ACC112 (cell line): Measurements from ENCODE around the gene PDE5A.
"Not testable (repeated sequence)": the region's sequence is repeated elsewhere in the genome, so short reads cannot be mapped to it uniquely, and the experiment has no call there.

ENCODE experiments used
- H2AFZ ChIP-seq: fragments of 200-600 bp; sonication (generic); one replicate; pipeline ENCODE4 v1.6.0; 2017; ENCODE audit warnings: antibody characterized with exemption, low read length; ENCODE audit not compliant: unreplicated experiment
- H3K27ac ChIP-seq: fragments of 200-600 bp; sonication (generic); 2 replicates; pipeline ENCODE4 v1.5.1; 2014; ENCODE audit warnings: low read depth, mild to moderate bottlenecking, antibody characterized with exemption, low read length, moderate library complexity
- H3K27me3 ChIP-seq: fragments of 200-600 bp; sonication (generic); 2 replicates; pipeline ENCODE4 v1.6.1; 2014; ENCODE audit warnings: mild to moderate bottlenecking, antibody characterized with exemption, low read length, moderate library complexity, mixed read lengths; ENCODE audit not compliant: insufficient read depth
- H3K36me3 ChIP-seq: fragments of 200-600 bp; sonication (generic); 2 replicates; pipeline ENCODE4 v1.6.1; 2016; ENCODE audit warnings: mild to moderate bottlenecking, antibody characterized with exemption, low read length, moderate library complexity, mixed read lengths; ENCODE audit not compliant: insufficient read depth
- H3K4me1 ChIP-seq: fragments of 200-600 bp; sonication (generic); one replicate; pipeline ENCODE4 v1.6.1; 2016; ENCODE audit warnings: low read length, mixed read lengths; ENCODE audit not compliant: insufficient read depth, unreplicated experiment, control insufficient read depth
- H3K4me3 ChIP-seq: fragments of 200-600 bp; sonication (generic); 2 replicates; pipeline ENCODE4 v1.5.1; 2014; ENCODE audit warnings: mild to moderate bottlenecking, low read depth, low read length
- H3K79me2 ChIP-seq: fragments of 200-600 bp; sonication (generic); one replicate; pipeline ENCODE4 v1.6.0; 2016; ENCODE audit warnings: low read length; ENCODE audit not compliant: control insufficient read depth, unreplicated experiment, insufficient read depth

Gene PDE5A

DNA sequence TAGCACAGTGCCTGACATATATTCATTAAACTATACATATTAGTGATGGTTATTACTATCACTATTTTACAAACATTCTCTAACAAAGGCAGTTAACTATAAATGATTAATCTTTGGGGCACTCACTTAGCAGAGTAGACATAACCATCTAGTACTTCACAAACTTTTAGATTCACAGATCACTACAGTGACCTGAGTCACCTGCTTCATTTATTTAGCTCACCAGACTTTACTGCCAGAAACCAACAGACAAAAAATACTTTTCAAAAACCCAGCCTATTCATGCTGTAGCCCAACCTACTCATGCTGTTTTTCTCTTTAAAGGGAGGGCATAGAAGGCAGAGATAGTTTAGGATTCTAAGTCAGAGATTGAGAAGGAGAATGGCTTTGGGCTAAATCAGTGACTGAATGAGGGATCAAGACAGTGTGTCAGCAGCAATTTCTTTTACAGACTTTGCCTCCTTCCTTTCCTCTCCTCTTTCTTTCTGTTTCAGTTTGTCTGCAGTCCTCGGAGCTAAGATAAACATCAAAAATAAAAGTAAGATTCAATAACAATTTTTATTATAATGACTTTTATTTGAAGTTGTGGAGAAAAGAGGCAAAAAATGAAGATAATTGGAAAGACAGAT, 34.7 kb upstream of the PDE5A start:
- H3K4me3 ChIP-seq, result peak overlapping the region; percentile 8
- H3K36me3 ChIP-seq, result no peaks in the 10 kb centered on the region
- H3K79me2 ChIP-seq, result no peaks in the 10 kb centered on the region
- no peak overlapping the region for H3K27ac ChIP-seq
- H3K27me3 ChIP-seq, result no peaks in the 10 kb centered on the region
- peaks cover 4% of the 10 kb centered on the region for H3K4me1 ChIP-seq
- H2AFZ ChIP-seq, result peak overlapping the region; percentile 60

DNA sequence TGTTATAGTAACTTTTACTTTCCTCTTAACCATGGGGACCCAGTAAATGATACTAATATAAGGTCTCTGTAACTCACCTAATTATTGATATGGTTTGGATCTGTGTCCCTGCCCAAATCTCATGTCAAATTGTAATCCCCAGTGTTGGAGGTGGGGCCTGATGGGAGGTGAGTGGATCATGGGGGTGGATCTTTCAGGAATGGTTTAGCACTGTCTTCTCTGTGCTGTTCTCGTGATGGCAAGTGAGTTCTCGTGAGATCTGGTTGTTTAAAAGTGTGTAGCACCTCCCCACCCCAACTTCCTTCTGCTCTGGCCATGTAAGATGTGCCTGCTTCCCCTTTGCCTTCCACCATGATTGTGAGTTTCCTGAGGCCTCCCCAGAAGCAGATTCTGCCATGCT, 34.0 kb upstream of the PDE5A start:
- H3K27ac ChIP-seq, H3K4me1 ChIP-seq, H2AFZ ChIP-seq, H3K36me3 ChIP-seq, H3K27me3 ChIP-seq, H3K79me2 ChIP-seq, H3K4me3 ChIP-seq: not testable (repeated sequence)

DNA sequence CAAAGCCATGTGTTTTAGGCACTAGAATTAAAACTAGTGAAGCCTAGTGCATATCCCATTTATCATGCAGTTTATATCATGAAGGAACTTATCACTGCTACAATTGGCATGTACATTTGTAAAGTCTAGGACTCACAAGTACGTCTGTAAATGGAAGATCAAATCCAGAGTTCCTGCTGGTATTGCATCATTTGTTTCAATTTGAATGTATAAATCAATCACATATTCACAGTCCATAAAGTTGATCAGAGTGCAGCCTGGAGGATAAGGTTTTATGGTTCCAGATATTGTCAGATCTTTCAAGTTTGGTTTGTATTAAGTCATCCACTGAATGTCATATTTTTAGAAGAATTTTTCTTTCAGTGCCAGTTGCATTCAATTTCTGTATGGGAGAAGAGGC, 32.6 kb upstream of the PDE5A start:
- Histone ChIP-seq H3K36me3 (no peaks in the 10 kb centered on the region), H3K27ac (no peak overlapping the region)

DNA sequence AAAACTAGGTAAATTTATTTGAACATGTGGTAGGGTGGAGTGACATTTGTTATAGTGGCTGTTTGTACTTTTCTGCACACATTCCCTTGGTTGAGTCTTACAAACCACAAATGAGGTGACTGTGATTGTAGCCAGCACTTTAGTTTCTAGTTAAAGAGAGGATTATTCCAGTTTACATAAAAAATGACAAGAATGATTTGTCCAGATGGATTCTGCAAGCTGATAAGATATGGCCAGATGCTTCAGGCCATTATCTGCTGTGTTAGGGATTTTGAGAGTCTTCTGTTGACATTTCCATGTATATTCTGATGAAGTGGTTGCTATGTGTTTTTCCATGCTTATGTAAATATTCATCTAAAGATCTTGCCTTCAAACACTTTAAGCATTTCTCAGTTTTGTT, 31.0 kb upstream of the PDE5A start:
- Histone ChIP-seq H3K27me3 (no peaks in the 10 kb centered on the region), H3K27ac (no peak overlapping the region)

More for the DNA sequence above, 32.6 kb upstream of the PDE5A start:
- no peak overlapping the region for H3K4me3 ChIP-seq
- no peaks in the 10 kb centered on the region for H3K27me3 ChIP-seq
- peaks cover 18% of the 10 kb centered on the region for H3K4me1 ChIP-seq
- H3K79me2 ChIP-seq, result no peaks in the 10 kb centered on the region
- H2AFZ ChIP-seq, result no peak overlapping the region

DNA sequence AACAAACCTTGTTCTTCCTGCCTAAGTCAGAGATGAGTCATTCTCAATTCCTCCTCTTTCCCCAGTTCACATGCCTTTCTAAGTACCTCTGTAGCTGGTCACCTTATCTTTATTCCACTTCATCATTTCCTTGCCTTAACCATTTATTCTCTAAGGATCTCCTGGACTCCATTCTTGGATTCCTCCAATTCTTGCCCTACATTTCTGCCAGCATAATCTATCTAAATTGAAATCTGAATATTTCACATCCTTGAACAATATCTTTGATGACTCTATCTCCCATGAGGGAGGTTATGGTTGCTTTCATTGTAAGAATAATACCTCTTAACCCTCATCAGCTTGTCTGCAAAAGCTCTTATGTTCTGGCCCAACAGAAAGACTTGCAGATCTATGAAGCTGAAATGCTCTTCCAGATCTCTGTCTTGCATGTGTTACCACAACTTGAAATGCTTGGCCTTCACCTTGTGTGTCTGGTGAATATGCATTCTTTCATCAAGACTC, 28.6 kb upstream of the PDE5A start:
- Histone ChIP-seq H3K79me2 (no peaks in the 10 kb centered on the region), H3K27me3 (no peaks in the 10 kb centered on the region), H3K36me3 (no peaks in the 10 kb centered on the region), H2AFZ (peak overlapping the region; percentile 29), H3K27ac (peak overlapping the region; percentile 12; the same call in 1 of the 2 replicates), H3K4me1 (peaks cover 21% of the 10 kb centered on the region), H3K4me3 (no peak overlapping the region)

More for the DNA sequence above, 31.0 kb upstream of the PDE5A start:
- Histone ChIP-seq H3K4me3 (no peak overlapping the region), H2AFZ (peak overlapping the region; percentile 34), H3K79me2 (no peaks in the 10 kb centered on the region), H3K36me3 (no peaks in the 10 kb centered on the region), H3K4me1 (peaks cover 20% of the 10 kb centered on the region)

DNA sequence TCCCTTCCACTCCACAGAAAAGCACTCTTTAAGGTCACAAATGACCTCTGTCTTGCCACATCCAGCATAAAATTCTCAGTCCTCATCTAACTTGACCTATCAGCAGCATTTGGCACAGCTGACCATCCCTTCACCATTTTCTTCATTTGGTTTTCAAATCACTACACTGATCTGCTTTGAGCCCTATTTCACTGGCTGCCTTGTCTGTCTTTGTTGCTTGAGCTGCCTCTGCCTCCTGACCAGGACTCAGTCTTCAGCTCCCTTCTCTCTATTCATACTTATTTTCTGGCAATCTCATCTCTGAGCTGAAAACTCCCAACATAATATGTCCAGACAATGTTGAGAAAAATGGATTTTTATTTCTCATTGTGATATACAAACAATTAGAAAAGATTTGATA, 27.7 kb upstream of the PDE5A start:
- Histone ChIP-seq H3K4me1 (peaks cover 21% of the 10 kb centered on the region), H2AFZ (no peak overlapping the region)

DNA sequence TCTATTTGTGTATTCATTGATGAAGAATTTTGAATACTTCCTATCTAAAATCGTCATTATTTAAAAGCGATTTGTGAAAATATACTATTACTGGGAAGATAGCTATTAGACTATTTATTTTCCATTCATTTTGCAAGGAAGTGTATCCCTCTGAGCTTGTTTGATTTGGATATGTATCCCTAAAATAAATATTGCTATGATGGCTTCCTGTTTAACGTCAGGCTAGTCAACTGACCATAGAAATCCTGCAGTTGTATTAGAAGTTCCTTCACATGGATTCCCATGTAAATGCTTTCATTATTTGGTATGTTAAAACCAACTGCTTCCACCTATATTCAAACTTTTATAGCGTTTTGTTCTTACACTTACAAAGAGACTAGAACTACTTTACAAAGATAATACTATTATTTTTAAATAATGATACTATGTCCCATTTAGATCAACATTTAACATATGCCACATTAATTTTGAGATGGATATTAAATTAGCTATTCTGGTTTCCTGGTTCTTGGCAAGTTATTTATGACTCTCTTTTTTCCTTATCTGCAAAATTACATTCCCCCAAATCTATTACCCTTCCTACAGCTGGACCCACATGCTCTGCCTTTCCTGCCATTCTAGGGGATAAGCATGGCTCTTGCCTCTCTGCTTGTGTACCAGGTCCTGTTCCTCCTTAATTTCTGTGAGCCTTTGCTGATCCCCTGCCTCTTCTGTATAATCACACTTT, 26.7 kb upstream of the PDE5A start:
- peaks cover 21% of the 10 kb centered on the region for H3K4me1 ChIP-seq
- H3K4me3 ChIP-seq, result no peak overlapping the region
- no peaks in the 10 kb centered on the region for H3K27me3 ChIP-seq
- H3K79me2 ChIP-seq, result no peaks in the 10 kb centered on the region
- no peak overlapping the region for H3K27ac ChIP-seq
- peak overlapping the region; percentile 4 for H2AFZ ChIP-seq
- H3K36me3 ChIP-seq, result no peaks in the 10 kb centered on the region

More for the DNA sequence above, 27.7 kb upstream of the PDE5A start:
- Histone ChIP-seq H3K4me3 (no peak overlapping the region), H3K27ac (peak overlapping the region; percentile 18), H3K36me3 (no peaks in the 10 kb centered on the region), H3K79me2 (no peaks in the 10 kb centered on the region), H3K27me3 (no peaks in the 10 kb centered on the region)

DNA sequence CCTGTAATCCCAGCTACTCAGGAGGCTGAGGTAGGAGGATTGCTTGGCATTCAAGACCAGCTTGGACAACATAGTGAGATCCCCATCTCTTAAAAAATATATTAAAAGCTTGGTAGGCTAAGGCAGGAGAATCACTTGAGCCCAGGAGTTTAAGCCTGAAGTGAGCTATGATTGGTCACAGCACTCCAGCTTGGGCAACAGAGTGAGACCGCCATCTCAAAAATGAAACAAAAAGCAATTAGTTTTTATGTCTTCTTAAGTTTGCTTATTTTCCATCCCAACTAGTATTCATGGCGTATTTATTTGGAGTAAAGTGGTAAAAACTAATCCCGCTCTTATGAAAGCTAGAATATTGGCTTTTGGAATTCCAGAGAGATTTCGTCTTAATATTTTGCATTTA, 25.4 kb upstream of the PDE5A start:
- H3K27me3 ChIP-seq, result no peaks in the 10 kb centered on the region
- H3K36me3 ChIP-seq, result no peaks in the 10 kb centered on the region
- no peak overlapping the region for H3K4me3 ChIP-seq
- no peaks in the 10 kb centered on the region for H3K79me2 ChIP-seq
- no peak overlapping the region for H3K27ac ChIP-seq
- H2AFZ ChIP-seq, result no peak overlapping the region
- peaks cover 21% of the 10 kb centered on the region for H3K4me1 ChIP-seq

DNA sequence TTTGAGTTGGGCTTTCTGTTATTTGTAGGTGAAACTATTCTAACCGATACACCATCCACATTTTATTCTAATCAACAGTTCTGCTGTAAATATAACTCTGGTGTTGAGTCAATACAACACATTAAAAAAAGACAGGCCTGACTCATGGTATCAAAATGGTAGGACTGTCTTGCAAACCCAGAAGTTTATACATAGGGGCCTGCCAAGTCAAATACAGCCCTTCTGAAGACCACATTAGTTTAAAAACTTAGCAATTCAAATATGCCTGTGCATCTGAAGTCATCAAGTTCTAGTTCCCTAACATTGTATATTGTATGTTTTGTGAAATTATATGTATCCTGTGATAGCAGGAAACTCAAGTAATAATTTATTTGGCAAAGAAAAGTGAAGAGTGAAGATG, 24.4 kb upstream of the PDE5A start:
- H3K27me3 ChIP-seq, result no peaks in the 10 kb centered on the region
- H3K36me3 ChIP-seq, result no peaks in the 10 kb centered on the region
- no peak overlapping the region for H3K27ac ChIP-seq
- H3K4me3 ChIP-seq, result no peak overlapping the region
- H3K79me2 ChIP-seq, result no peaks in the 10 kb centered on the region
- peaks cover 21% of the 10 kb centered on the region for H3K4me1 ChIP-seq
- no peak overlapping the region for H2AFZ ChIP-seq

DNA sequence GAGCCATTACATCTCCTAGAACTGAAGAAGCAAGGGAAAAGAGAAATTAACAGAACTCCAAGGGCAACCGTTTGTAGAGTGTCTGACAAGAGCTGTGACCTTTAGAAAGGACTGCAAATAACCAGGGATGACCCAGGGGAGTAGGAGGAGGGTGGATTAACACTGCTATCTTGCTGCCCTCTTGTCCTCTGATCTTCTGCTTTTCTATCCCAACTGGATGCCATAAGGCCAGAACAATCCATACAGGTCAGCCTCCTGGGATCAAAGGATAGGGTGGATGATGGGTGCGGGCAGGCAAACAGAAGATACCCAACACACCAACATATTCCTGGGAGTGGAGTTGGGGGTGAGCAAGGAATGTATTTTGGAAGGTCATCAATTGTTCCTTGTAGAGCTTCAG, 19.8 kb upstream of the PDE5A start:
- peaks cover 4% of the 10 kb centered on the region for H3K4me1 ChIP-seq
- no peaks in the 10 kb centered on the region for H3K36me3 ChIP-seq
- H2AFZ ChIP-seq, result no peak overlapping the region
- H3K27ac ChIP-seq, result no peak overlapping the region
- no peak overlapping the region for H3K4me3 ChIP-seq
- no peaks in the 10 kb centered on the region for H3K27me3 ChIP-seq
- no peaks in the 10 kb centered on the region for H3K79me2 ChIP-seq

DNA sequence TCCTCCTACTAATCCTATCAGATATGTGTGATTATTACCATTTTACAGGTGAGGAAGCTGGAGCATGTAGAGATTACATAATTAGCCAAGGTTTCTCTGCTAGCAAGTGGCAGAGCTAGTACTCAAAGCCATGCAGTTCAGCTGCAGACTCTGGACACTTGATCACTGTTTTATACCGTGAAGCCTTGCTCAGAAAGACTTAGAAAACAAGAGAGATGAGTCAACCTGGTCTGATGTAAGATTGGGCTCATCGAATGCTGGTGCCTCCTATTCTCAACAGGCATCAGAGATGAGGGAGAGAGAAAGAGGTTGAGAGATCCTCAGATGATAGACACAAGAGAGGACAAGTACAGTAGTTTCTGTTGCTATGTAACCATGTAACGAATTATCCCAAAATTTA, 19.0 kb upstream of the PDE5A start:
- no peaks in the 10 kb centered on the region for H3K4me1 ChIP-seq
- H3K36me3 ChIP-seq, result no peaks in the 10 kb centered on the region
- H3K27ac ChIP-seq, result no peak overlapping the region
- no peak overlapping the region for H3K4me3 ChIP-seq
- no peaks in the 10 kb centered on the region for H3K79me2 ChIP-seq
- no peak overlapping the region for H2AFZ ChIP-seq
- H3K27me3 ChIP-seq, result no peaks in the 10 kb centered on the region
